Neural crest cell (in vitro differentiated cells): Measurements from ENCODE around the gene JUP. TPM values are rescaled to one million over a fixed set of nuclear protein-coding genes. Genes with fewer than 3 reads are reported as not detected.

Experiments used
- DNase-seq: peaks from one replicate; pipeline ENCODE4 v3.0.0; 2021; ENCODE audit warnings: low read depth, mixed read lengths, low spot score
- H3K27ac Mint-ChIP-seq: one replicate; pipeline ENCODE4 v1.8.0; 2021; ENCODE audit warnings: mild to moderate bottlenecking, mixed read lengths; ENCODE audit not compliant: unreplicated experiment
- H3K27me3 Mint-ChIP-seq: 2 replicates; pipeline ENCODE4 v1.8.0; 2021; ENCODE audit warnings: low read depth, mild to moderate bottlenecking, mixed read lengths
- H3K36me3 Mint-ChIP-seq: 2 replicates; pipeline ENCODE4 v1.8.0; 2021; ENCODE audit warnings: low read depth, mild to moderate bottlenecking, mixed read lengths
- H3K4me1 Mint-ChIP-seq: 2 replicates; pipeline ENCODE4 v1.8.0; 2021; ENCODE audit warnings: mixed read lengths
- H3K4me3 Mint-ChIP-seq: one replicate; pipeline ENCODE4 v1.8.0; 2021; ENCODE audit warnings: mild to moderate bottlenecking, mixed read lengths
- H3K9me3 Mint-ChIP-seq: 2 replicates; pipeline ENCODE4 v1.8.0; 2021; ENCODE audit warnings: mixed read lengths
- total RNA-seq: library from RNA; stranded (reverse); gene quantifications from 2 replicates; pipeline ENCODE4 v1.2.1, GENCODE V29; 2021
- TF ChIP-seq, protein P1 (sequence below): fragments of 200-600 bp; sonication (generic); conservative IDR thresholded peaks from 2 replicates; pipeline ENCODE4 v1.5.0; 2021; ENCODE audit warnings: antibody characterized with exemption, mild to moderate bottlenecking

JUP gene
- total RNA-seq, 1 donor from 2014 or later: 23.5 TPM

DNA sequence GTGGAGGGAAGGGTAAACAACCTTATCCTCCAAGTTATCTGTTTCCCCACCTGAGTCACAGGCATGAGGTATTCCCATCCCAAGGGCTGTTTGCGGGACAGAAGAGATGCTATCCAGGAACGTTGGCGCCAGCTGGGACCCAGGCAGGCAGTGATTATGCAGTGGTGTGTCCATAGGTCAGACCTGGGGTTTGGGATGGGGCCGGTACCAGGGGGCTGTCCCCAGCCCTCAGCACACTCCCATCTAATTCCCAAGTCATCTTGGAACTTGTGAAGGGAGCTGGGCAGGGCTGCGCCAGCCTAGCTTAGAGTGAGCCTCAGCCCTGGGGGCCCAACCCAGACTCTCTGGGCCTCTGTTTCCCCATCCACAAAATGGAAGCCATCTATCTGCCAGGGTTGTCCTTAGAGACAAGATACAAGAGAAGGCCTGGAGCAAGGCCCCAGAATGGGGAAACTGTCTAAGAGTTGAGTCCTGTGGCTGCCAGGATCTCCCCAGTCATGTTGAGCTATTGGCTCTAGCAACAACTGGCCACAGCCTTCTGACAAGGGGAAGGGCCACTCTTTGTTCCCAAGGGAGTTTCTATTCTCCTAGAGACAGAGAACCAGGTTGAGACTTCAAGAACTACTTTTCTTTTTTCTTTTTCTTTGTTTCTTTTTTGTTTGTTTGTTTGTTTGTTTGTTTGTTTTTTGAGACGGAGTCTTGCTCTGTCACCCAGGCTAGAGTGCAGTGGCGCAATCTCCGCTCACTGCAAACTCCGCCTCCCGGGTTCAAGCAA lies 9.8 kb upstream of the JUP start:
- H3K9me3 Mint-ChIP-seq: no peaks in the 10 kb centered on the region
- peaks cover 23% of the 10 kb centered on the region for H3K4me1 Mint-ChIP-seq
- no peaks in the 10 kb centered on the region for H3K36me3 Mint-ChIP-seq
- peak overlapping the region; percentile 31 for H3K4me3 Mint-ChIP-seq
- H3K27ac Mint-ChIP-seq: no peak overlapping the region
- no peaks in the 10 kb centered on the region for H3K27me3 Mint-ChIP-seq
- TF ChIP-seq, protein P1, sequence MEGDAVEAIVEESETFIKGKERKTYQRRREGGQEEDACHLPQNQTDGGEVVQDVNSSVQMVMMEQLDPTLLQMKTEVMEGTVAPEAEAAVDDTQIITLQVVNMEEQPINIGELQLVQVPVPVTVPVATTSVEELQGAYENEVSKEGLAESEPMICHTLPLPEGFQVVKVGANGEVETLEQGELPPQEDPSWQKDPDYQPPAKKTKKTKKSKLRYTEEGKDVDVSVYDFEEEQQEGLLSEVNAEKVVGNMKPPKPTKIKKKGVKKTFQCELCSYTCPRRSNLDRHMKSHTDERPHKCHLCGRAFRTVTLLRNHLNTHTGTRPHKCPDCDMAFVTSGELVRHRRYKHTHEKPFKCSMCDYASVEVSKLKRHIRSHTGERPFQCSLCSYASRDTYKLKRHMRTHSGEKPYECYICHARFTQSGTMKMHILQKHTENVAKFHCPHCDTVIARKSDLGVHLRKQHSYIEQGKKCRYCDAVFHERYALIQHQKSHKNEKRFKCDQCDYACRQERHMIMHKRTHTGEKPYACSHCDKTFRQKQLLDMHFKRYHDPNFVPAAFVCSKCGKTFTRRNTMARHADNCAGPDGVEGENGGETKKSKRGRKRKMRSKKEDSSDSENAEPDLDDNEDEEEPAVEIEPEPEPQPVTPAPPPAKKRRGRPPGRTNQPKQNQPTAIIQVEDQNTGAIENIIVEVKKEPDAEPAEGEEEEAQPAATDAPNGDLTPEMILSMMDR: no peak
- DNase-seq: no peak

DNA sequence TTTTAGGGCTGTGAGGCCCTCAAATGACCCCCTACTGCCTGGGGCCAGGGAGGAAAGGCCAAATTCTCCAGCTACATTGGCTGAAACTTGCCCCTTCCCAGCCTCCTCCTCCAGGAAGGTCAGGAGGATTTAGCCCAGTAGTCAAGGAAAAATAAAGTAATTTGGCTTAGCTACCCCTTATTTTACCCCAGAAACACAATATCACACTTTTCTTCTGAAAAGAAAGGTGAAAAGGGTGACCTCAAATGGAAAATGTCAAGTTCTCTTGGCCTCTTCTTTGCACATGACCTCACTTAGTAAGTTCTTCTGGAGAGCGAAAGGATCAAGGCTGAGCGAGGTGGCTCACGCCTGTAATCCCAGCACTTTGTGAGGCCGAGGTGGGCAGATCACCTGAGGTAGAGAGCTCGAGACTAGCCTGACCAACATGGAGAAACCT lies 8.0 kb upstream of the JUP start:
- no peaks in the 10 kb centered on the region for H3K36me3 Mint-ChIP-seq
- peaks cover 3% of the 10 kb centered on the region for H3K27me3 Mint-ChIP-seq
- DNase-seq: no peak
- TF ChIP-seq, protein P1: no peak
- no peak overlapping the region for H3K4me3 Mint-ChIP-seq
- H3K4me1 Mint-ChIP-seq: peaks cover 13% of the 10 kb centered on the region
- no peak overlapping the region for H3K27ac Mint-ChIP-seq
- H3K9me3 Mint-ChIP-seq: no peaks in the 10 kb centered on the region

DNA sequence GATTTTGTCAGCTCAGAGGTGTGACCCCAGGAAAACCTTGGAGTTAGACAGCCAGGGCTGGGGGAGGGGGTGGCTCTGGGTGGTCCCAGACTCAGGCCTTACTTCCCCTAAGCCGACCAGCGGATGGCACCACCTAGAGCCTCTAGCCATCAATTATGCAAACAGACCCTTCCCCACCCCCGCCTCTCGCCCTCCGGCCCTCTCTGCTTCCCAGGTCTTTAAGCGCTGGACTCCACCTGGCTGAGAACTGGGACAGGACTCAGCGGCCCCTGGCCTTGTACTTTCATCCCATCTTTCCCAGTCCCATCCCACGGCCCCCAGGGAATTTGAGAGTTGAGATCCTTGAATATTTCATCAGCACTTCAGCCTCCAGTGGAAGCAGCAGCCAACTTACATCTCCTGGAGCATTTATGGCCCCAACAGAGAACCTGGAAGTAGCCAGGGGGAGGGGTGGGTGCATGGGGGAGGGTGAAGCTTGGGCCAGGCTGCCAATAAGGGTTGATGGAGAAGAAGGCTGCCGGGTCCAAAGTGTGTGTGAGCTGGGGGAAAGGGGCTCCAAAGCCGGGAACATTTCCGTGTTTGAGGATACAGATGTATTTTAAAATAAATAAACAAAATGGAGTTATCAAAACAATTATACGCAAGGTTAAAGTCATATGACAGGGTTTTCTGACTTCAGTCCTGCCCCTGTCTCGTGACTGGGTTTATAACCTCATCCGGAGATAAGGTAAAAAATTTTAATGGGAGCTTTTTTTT lies 7.5 kb upstream of the JUP start:
- no peak overlapping the region for H3K4me3 Mint-ChIP-seq
- H3K4me1 Mint-ChIP-seq: peaks cover 11% of the 10 kb centered on the region
- no peaks in the 10 kb centered on the region for H3K9me3 Mint-ChIP-seq
- H3K36me3 Mint-ChIP-seq: no peaks in the 10 kb centered on the region
- H3K27me3 Mint-ChIP-seq: peaks cover 7% of the 10 kb centered on the region
- TF ChIP-seq, protein P1: no peak
- H3K27ac Mint-ChIP-seq: no peak overlapping the region
- DNase-seq: no peak

DNA sequence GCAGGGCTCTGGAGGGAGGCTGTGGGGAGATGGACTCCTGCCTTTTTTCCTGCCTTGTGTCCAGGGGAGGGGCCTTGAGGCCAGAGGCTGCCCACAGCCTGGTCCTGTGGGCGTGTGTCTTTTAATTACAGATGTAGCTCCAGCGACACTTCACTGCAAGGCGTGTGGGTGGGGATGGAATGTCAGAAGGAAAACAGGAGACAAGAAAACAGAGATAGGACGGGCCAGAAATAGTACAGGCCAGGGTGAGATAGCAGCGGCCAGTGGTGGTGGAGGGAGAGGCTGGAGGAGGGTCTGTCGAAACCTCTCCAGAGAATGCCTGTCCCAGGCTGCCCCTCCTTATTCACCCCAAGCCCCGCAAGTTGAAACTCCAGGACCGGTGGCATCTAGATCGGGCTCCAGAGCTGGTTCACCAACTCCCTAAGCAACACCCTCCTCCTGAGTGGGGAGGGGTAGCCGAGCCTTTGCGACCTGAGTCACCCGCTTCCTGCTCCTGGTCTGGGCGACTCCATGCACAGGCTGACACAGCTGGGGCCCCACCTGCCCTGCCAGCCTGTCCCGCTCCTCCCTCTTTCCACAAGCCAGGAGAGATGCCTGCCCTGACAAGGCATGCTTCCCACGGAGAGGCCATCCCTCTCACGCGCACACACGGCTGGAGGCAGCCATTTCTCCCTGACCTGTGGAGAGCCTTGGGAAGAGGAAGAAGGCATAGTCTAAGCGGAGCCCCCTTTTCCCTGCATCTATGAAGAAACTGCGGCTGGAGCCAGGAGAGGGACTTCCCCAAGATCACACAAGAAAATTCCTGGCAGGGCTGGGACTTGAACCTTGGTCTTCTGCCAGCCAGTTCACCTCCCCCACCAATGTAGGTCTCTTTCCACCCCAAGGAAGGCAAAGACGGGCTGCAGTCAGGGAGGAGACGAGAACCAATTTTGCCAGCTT lies 6.6 kb upstream of the JUP start:
- Mint-ChIP-seq H3K27ac (no peak overlapping the region), H3K36me3 (no peaks in the 10 kb centered on the region)
- DNase-seq: no peak

More for the DNA sequence above, 6.6 kb upstream of the JUP start:
- H3K9me3 Mint-ChIP-seq: no peaks in the 10 kb centered on the region
- H3K4me3 Mint-ChIP-seq: peak overlapping the region; percentile 27
- H3K4me1 Mint-ChIP-seq: peaks cover 11% of the 10 kb centered on the region
- TF ChIP-seq, protein P1: no peak
- peaks cover 13% of the 10 kb centered on the region for H3K27me3 Mint-ChIP-seq
